H1 (cell line): ENCODE data around the gene MT1B. TPM values are rescaled to one million over a fixed set of nuclear protein-coding genes. Genes with fewer than 3 reads are reported as not detected.

ENCODE experiments used
- ATF3 ChIP-seq: IDR thresholded peaks from 2 replicates; pipeline ENCODE4 v1.6.1; 2011; ENCODE audit warnings: low read depth, mild to moderate bottlenecking, low read length; ENCODE audit not compliant: insufficient read depth
- BACH1 ChIP-seq: IDR thresholded peaks from 2 replicates; pipeline ENCODE4 v1.6.1; 2012; ENCODE audit warnings: low read length, improper control_type of control experiment
- CTCF ChIP-seq, 3 experiments: IDR thresholded peaks; 1 replicate in 2 of 3; 2 replicates in 1 of 3; pipeline versions ENCODE4 v1.5.1 to v1.6.1; 2011; ENCODE audit warnings: low read length in 3 of 3, mild to moderate bottlenecking in 3 of 3, inconsistent platforms in 2 of 3, low read depth in 1 of 3, moderate library complexity in 1 of 3; ENCODE audit not compliant: insufficient read depth in 1 of 3; ENCODE audit errors: control extremely low read depth in 1 of 3
- POLR2AphosphoS5 ChIP-seq: IDR thresholded peaks from 2 replicates; pipeline ENCODE4 v1.6.1; 2011; ENCODE audit warnings: low read depth, low read length
- TAF7 ChIP-seq: optimal IDR thresholded peaks from 2 replicates; pipeline ENCODE3; 2011; ENCODE audit warnings: low read depth, mild to moderate bottlenecking, inconsistent platforms, low read length, moderate library complexity, borderline replicate concordance
- polyA plus RNA-seq, 7 experiments: library from polyadenylated mRNA; depleted of rRNA in 3 of 7; stranded (reverse) in 5 of 7; unstranded in 2 of 7; fragments of >200 nt in 5 of 7; fragments of 200-250 nt in 2 of 7; gene quantifications; 1 replicate in 5 of 7; 2 replicates in 1 of 7; 4 replicates in 1 of 7; pipeline versions ENCODE4 v1.2.1 to v1.2.3, GENCODE V29; 2011 to 2013; ENCODE audit warnings: missing spikeins in 2 of 7, mixed read lengths in 2 of 7
- total RNA-seq: library from RNA; stranded (reverse); fragmentation: NEBNext Ultra II Directional; extraction: Animal tissue kit (Norgen Biotek cat#: 25700); gene quantifications from 2 replicates; pipeline ENCODE4 v1.2.1, GENCODE V29; 2021
- TF ChIP-seq, protein P1 (sequence below): fragments of 300-600 bp; sonication (generic); IDR thresholded peaks from 2 replicates; pipeline ENCODE4 v1.7.1; 2012; ENCODE audit warnings: low read length, moderate library complexity, mild to moderate bottlenecking, inconsistent platforms; ENCODE audit not compliant: insufficient replicate concordance

MT1B gene
- total and polyA plus RNA-seq, 2 of the 8 experiments (the other 6 are each of a cell fraction or from before 2014, with no cell fraction given) = not detected

GRCh38 chr16:56667581-56668571, 16.2 kb downstream of the MT1B start, which contains the start of gene MT1G (continued):
- TF ChIP-seq, protein P1, sequence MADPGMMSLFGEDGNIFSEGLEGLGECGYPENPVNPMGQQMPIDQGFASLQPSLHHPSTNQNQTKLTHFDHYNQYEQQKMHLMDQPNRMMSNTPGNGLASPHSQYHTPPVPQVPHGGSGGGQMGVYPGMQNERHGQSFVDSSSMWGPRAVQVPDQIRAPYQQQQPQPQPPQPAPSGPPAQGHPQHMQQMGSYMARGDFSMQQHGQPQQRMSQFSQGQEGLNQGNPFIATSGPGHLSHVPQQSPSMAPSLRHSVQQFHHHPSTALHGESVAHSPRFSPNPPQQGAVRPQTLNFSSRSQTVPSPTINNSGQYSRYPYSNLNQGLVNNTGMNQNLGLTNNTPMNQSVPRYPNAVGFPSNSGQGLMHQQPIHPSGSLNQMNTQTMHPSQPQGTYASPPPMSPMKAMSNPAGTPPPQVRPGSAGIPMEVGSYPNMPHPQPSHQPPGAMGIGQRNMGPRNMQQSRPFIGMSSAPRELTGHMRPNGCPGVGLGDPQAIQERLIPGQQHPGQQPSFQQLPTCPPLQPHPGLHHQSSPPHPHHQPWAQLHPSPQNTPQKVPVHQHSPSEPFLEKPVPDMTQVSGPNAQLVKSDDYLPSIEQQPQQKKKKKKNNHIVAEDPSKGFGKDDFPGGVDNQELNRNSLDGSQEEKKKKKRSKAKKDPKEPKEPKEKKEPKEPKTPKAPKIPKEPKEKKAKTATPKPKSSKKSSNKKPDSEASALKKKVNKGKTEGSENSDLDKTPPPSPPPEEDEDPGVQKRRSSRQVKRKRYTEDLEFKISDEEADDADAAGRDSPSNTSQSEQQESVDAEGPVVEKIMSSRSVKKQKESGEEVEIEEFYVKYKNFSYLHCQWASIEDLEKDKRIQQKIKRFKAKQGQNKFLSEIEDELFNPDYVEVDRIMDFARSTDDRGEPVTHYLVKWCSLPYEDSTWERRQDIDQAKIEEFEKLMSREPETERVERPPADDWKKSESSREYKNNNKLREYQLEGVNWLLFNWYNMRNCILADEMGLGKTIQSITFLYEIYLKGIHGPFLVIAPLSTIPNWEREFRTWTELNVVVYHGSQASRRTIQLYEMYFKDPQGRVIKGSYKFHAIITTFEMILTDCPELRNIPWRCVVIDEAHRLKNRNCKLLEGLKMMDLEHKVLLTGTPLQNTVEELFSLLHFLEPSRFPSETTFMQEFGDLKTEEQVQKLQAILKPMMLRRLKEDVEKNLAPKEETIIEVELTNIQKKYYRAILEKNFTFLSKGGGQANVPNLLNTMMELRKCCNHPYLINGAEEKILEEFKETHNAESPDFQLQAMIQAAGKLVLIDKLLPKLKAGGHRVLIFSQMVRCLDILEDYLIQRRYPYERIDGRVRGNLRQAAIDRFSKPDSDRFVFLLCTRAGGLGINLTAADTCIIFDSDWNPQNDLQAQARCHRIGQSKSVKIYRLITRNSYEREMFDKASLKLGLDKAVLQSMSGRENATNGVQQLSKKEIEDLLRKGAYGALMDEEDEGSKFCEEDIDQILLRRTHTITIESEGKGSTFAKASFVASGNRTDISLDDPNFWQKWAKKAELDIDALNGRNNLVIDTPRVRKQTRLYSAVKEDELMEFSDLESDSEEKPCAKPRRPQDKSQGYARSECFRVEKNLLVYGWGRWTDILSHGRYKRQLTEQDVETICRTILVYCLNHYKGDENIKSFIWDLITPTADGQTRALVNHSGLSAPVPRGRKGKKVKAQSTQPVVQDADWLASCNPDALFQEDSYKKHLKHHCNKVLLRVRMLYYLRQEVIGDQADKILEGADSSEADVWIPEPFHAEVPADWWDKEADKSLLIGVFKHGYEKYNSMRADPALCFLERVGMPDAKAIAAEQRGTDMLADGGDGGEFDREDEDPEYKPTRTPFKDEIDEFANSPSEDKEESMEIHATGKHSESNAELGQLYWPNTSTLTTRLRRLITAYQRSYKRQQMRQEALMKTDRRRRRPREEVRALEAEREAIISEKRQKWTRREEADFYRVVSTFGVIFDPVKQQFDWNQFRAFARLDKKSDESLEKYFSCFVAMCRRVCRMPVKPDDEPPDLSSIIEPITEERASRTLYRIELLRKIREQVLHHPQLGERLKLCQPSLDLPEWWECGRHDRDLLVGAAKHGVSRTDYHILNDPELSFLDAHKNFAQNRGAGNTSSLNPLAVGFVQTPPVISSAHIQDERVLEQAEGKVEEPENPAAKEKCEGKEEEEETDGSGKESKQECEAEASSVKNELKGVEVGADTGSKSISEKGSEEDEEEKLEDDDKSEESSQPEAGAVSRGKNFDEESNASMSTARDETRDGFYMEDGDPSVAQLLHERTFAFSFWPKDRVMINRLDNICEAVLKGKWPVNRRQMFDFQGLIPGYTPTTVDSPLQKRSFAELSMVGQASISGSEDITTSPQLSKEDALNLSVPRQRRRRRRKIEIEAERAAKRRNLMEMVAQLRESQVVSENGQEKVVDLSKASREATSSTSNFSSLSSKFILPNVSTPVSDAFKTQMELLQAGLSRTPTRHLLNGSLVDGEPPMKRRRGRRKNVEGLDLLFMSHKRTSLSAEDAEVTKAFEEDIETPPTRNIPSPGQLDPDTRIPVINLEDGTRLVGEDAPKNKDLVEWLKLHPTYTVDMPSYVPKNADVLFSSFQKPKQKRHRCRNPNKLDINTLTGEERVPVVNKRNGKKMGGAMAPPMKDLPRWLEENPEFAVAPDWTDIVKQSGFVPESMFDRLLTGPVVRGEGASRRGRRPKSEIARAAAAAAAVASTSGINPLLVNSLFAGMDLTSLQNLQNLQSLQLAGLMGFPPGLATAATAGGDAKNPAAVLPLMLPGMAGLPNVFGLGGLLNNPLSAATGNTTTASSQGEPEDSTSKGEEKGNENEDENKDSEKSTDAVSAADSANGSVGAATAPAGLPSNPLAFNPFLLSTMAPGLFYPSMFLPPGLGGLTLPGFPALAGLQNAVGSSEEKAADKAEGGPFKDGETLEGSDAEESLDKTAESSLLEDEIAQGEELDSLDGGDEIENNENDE = no peak
- TF ChIP-seq TAF7 = no peak
- TF ChIP-seq ATF3 = no peak
- TF ChIP-seq POLR2AphosphoS5 = no peak
- no peak for TF ChIP-seq BACH1
- no peak for TF ChIP-seq CTCF (IDR thresholded peaks at IDR 0.05; ENCODE audit: control extremely low read depth in 1 of 3, insufficient read depth in 1 of 3, low read depth in 1 of 3, low read length in 3 of 3)
